GM18858 (cell line): Measurements from ENCODE around the gene LZTR1.
A peak's percentile ranks its signal among the peaks of the same experiment; 100 is the strongest.
"Not testable (repeated sequence)": the region's sequence is repeated elsewhere in the genome, so short reads cannot be mapped to it uniquely, and the experiment has no call there.

Experiments
- ATAC-seq: cut with Tn5 transposase; IDR thresholded peaks from one replicate; pipeline ENCODE4 v1.9.1; 2021; ENCODE audit not compliant: unreplicated experiment

LZTR1 gene

GRCh38 chr22:20995329-20996030, 13.4 kb downstream of the LZTR1 start:
- ATAC-seq = no peak

GRCh38 chr22:20996031-20996410, 13.9 kb downstream of the LZTR1 start:
- no peak for ATAC-seq

GRCh38 chr22:20996598-20997535, 14.8 kb downstream of the LZTR1 start:
- ATAC-seq = no peak

- ATAC-seq = no peak
These were observed 15.6 kb downstream of the LZTR1 start for GRCh38 chr22:20997536-20998257.

GRCh38 chr22:20998411-20999336, 16.6 kb downstream of the LZTR1 start:
- ATAC-seq = no peak

GRCh38 chr22:20999350-21000206, 17.5 kb downstream of the LZTR1 start:
- ATAC-seq = no peak

GRCh38 chr22:21000207-21000986, 18.3 kb downstream of the LZTR1 start:
- ATAC-seq = no peak

GRCh38 chr22:21000987-21001600, 19.0 kb downstream of the LZTR1 start:
- ATAC-seq = no peak

GRCh38 chr22:21001601-21002325, 19.7 kb downstream of the LZTR1 start, which contains the start of gene THAP7:
Gene THAP7 (minus strand): TSS chr22:21002118. CDS start chr22:21001911, 207 bp downstream.
- peak; percentile 69 for ATAC-seq

GRCh38 chr22:21003782-21004181, 21.7 kb downstream of the LZTR1 start:
- no peak for ATAC-seq

GRCh38 chr22:21009208-21009607, 27.1 kb downstream of the LZTR1 start:
- not testable (repeated sequence) for ATAC-seq

GRCh38 chr22:21009638-21010425, 27.7 kb downstream of the LZTR1 start:
- ATAC-seq = no peak

GRCh38 chr22:21010426-21011113, 28.5 kb downstream of the LZTR1 start:
- ATAC-seq = no peak

- no peak for ATAC-seq
These were observed 30.6 kb downstream of the LZTR1 start for GRCh38 chr22:21012446-21013407.

- ATAC-seq = no peak
These were observed 31.6 kb downstream of the LZTR1 start for GRCh38 chr22:21013657-21014201.
